ENCODE measurements around the gene LRP11.
"Not testable (repeated sequence)": the region's sequence is repeated elsewhere in the genome, so short reads cannot be mapped to it uniquely, and the experiment has no call there.

LRP11 gene

GRCh38 chr6:149897855-149898744, 33.9 kb upstream of the LRP11 start, which contains the start of gene RAET1E:
TSS of gene RAET1E (minus strand) at chr6:149898113. CDS start at chr6:149890901, 7,212 bp downstream.
- DNase-seq (ENCODE audit: low read depth), result no peak

- peak; percentile 22 for DNase-seq (ENCODE audit: low read depth)
These were observed 33.0 kb upstream of the LRP11 start for GRCh38 chr6:149897015-149897697.

GRCh38 chr6:149896491-149896890, 32.3 kb upstream of the LRP11 start:
- DNase-seq (ENCODE audit: low read depth), result no peak

GRCh38 chr6:149895833-149896271, 31.7 kb upstream of the LRP11 start:
- no peak for DNase-seq (ENCODE audit: low read depth)

GRCh38 chr6:149895048-149895590, 31.0 kb upstream of the LRP11 start:
- no peak for DNase-seq (ENCODE audit: low read depth)

GRCh38 chr6:149891864-149892263, 27.7 kb upstream of the LRP11 start:
- not testable (repeated sequence) for DNase-seq (ENCODE audit: low read depth)

- DNase-seq (ENCODE audit: low read depth), result no peak
These were observed 27.1 kb upstream of the LRP11 start for GRCh38 chr6:149891259-149891658.

- no peak for DNase-seq (ENCODE audit: low read depth)
These were observed 26.5 kb upstream of the LRP11 start for GRCh38 chr6:149890629-149891045.

- DNase-seq (ENCODE audit: low read depth), result no peak
These were observed 25.2 kb upstream of the LRP11 start for GRCh38 chr6:149889326-149889725.

GRCh38 chr6:149888659-149889058, 24.5 kb upstream of the LRP11 start:
- DNase-seq (ENCODE audit: low read depth), result no peak

- DNase-seq (ENCODE audit: low read depth), result no peak
These were observed 23.9 kb upstream of the LRP11 start for GRCh38 chr6:149888093-149888492.

GRCh38 chr6:149887343-149887742, 23.2 kb upstream of the LRP11 start:
- no peak for DNase-seq (ENCODE audit: low read depth)

GRCh38 chr6:149885888-149886287, 21.7 kb upstream of the LRP11 start:
- no peak for DNase-seq (ENCODE audit: low read depth)

- no peak for DNase-seq (ENCODE audit: low read depth)
These were observed 20.5 kb upstream of the LRP11 start for GRCh38 chr6:149884617-149885016.

GRCh38 chr6:149884215-149884614, 20.1 kb upstream of the LRP11 start:
- DNase-seq (ENCODE audit: low read depth), result no peak

GRCh38 chr6:149881860-149882259, 17.7 kb upstream of the LRP11 start:
- DNase-seq (ENCODE audit: low read depth), result no peak

GRCh38 chr6:149881066-149881766, 17.1 kb upstream of the LRP11 start:
- no peak for DNase-seq (ENCODE audit: low read depth)

- DNase-seq (ENCODE audit: low read depth), result no peak
These were observed 13.5 kb upstream of the LRP11 start for GRCh38 chr6:149877659-149878058.

GRCh38 chr6:149876241-149876933, 12.2 kb upstream of the LRP11 start:
- DNase-seq (ENCODE audit: low read depth), result no peak

GRCh38 chr6:149872233-149872632, 8.1 kb upstream of the LRP11 start:
- DNase-seq (ENCODE audit: low read depth), result no peak

GRCh38 chr6:149871182-149871581, 7.0 kb upstream of the LRP11 start:
- no peak for DNase-seq (ENCODE audit: low read depth)
